WTC11 (cell line): Measurements from ENCODE around the gene DDX46. TPM values are rescaled to one million over a fixed set of nuclear protein-coding genes. Genes with fewer than 3 reads are reported as not detected.

Experiments used
- ATAC-seq: fragments of 200-7000 bp; cut with Tn5 transposase; 2 replicates; pipeline ENCODE4 v1.10.0; 2021; ENCODE audit warnings: mild to moderate bottlenecking, moderate library complexity
- CTCF ChIA-PET: fragments of 300-600 bp; sonication (Branson Sonifier 250); formaldehyde crosslinking; loops from one replicate; lab custom pipeline; 2021; ENCODE audit warnings: antibody characterized with exemption; lab: Charles Lee
- POLR2A ChIA-PET: fragments of 350-600 bp; sonication (Branson Sonifier 250); formaldehyde crosslinking; loops from one replicate; lab custom pipeline; 2021; ENCODE audit warnings: antibody characterized with exemption; lab: Charles Lee
- DNase-seq: peaks from one replicate; pipeline ENCODE4 v3.0.0; 2021; ENCODE audit warnings: low spot score
- H3K27ac Mint-ChIP-seq: 2 replicates; pipeline ENCODE4 v1.8.0; 2021; ENCODE audit warnings: mixed read lengths
- H3K27me3 Mint-ChIP-seq: 2 replicates; pipeline ENCODE4 v1.8.0; 2021; ENCODE audit warnings: low read depth, mild to moderate bottlenecking, moderate library complexity, mixed read lengths
- H3K36me3 Mint-ChIP-seq: 2 replicates; pipeline ENCODE4 v1.8.0; 2021; ENCODE audit warnings: mixed read lengths
- H3K4me1 Mint-ChIP-seq: 2 replicates; pipeline ENCODE4 v1.8.0; 2022; ENCODE audit warnings: mixed read lengths
- H3K4me3 Mint-ChIP-seq: 2 replicates; pipeline ENCODE4 v1.8.0; 2021; ENCODE audit warnings: mild to moderate bottlenecking, moderate library complexity, mixed read lengths
- H3K9me3 Mint-ChIP-seq: 2 replicates; pipeline ENCODE4 v1.8.0; 2021; ENCODE audit warnings: mixed read lengths
- ATF3 ChIP-seq: sonication (generic); formaldehyde crosslinking; conservative IDR thresholded peaks from 2 replicates; pipeline ENCODE4 v1.8.1; 2022; ENCODE audit warnings: mild to moderate bottlenecking, missing genetic modification reagents
- CREM ChIP-seq: sonication (generic); formaldehyde crosslinking; IDR thresholded peaks from 2 replicates; pipeline ENCODE4 v1.8.1; 2022; ENCODE audit warnings: mild to moderate bottlenecking, missing genetic modification reagents, moderate library complexity
- ELF4 ChIP-seq: sonication (generic); formaldehyde crosslinking; IDR thresholded peaks from 2 replicates; pipeline ENCODE4 v1.8.1; 2022; ENCODE audit warnings: low read depth, mild to moderate bottlenecking, moderate library complexity, missing genetic modification reagents
- ESRRA ChIP-seq: sonication (generic); formaldehyde crosslinking; IDR thresholded peaks from 2 replicates; pipeline ENCODE4 v1.8.1; 2022; ENCODE audit warnings: mild to moderate bottlenecking, missing genetic modification reagents, borderline replicate concordance
- FOXP1 ChIP-seq: sonication (generic); formaldehyde crosslinking; IDR thresholded peaks from 2 replicates; pipeline ENCODE4 v1.8.0; 2022; ENCODE audit warnings: missing genetic modification reagents, mild to moderate bottlenecking, moderate library complexity, borderline replicate concordance
- GABPB1 ChIP-seq: sonication (generic); formaldehyde crosslinking; IDR thresholded peaks from 2 replicates; pipeline ENCODE4 v1.8.1; 2023; ENCODE audit warnings: mild to moderate bottlenecking, missing genetic modification reagents
- GTF2I ChIP-seq: fragments of 250-450 bp; sonication (Bioruptor Pico); conservative IDR thresholded peaks from 2 replicates; pipeline ENCODE4 v1.4.0; 2021; ENCODE audit warnings: mild to moderate bottlenecking
- HMGA2 ChIP-seq: fragments of 250-450 bp; sonication (Bioruptor Pico); IDR thresholded peaks from 2 replicates; pipeline ENCODE4 v1.4.0; 2021; ENCODE audit warnings: mild to moderate bottlenecking, moderate library complexity
- JAZF1 ChIP-seq: fragments of 250-450 bp; sonication (Bioruptor Pico); IDR thresholded peaks from 2 replicates; pipeline ENCODE4 v1.9.0; 2021; ENCODE audit warnings: moderate library complexity, mild to moderate bottlenecking, inconsistent platforms
- JUN ChIP-seq: sonication (generic); formaldehyde crosslinking; IDR thresholded peaks from 2 replicates; pipeline ENCODE4 v1.8.0; 2023; ENCODE audit warnings: mild to moderate bottlenecking, missing genetic modification reagents
- MXD4 ChIP-seq: fragments of 250-450 bp; sonication (Bioruptor Pico); IDR thresholded peaks from 2 replicates; pipeline ENCODE4 v1.8.0; 2021; ENCODE audit warnings: mild to moderate bottlenecking, moderate library complexity, borderline replicate concordance
- MYBL2 ChIP-seq: sonication (generic); formaldehyde crosslinking; IDR thresholded peaks from 2 replicates; pipeline ENCODE4 v1.8.1; 2023; ENCODE audit warnings: mild to moderate bottlenecking, moderate library complexity, missing genetic modification reagents
- NFATC4 ChIP-seq: fragments of 250-450 bp; sonication (Bioruptor Pico); IDR thresholded peaks from 2 replicates; pipeline ENCODE4 v1.9.0; 2021; ENCODE audit warnings: mild to moderate bottlenecking
- NR3C1 ChIP-seq: sonication (generic); formaldehyde crosslinking; conservative IDR thresholded peaks from 2 replicates; pipeline ENCODE4 v1.8.1; 2023; ENCODE audit warnings: low read depth, mild to moderate bottlenecking, missing genetic modification reagents
- OVOL2 ChIP-seq: fragments of 250-450 bp; sonication (Bioruptor Pico); IDR thresholded peaks from 2 replicates; pipeline ENCODE4 v1.9.0; 2021; ENCODE audit warnings: mild to moderate bottlenecking, borderline replicate concordance
- RELA ChIP-seq: sonication (generic); formaldehyde crosslinking; IDR thresholded peaks from 2 replicates; pipeline ENCODE4 v1.8.1; 2022; ENCODE audit warnings: missing genetic modification reagents, mild to moderate bottlenecking, borderline replicate concordance
- RORB ChIP-seq: fragments of 250-450 bp; sonication (Bioruptor Pico); IDR thresholded peaks from 2 replicates; pipeline ENCODE4 v1.9.0; 2021; ENCODE audit warnings: mild to moderate bottlenecking
- SMAD4 ChIP-seq: sonication (generic); formaldehyde crosslinking; IDR thresholded peaks from 2 replicates; pipeline ENCODE4 v1.8.0; 2022; ENCODE audit warnings: mild to moderate bottlenecking, missing genetic modification reagents
- TCF7 ChIP-seq: sonication (generic); formaldehyde crosslinking; IDR thresholded peaks from 2 replicates; pipeline ENCODE4 v1.8.0; 2022; ENCODE audit warnings: mild to moderate bottlenecking, low read depth, missing genetic modification reagents, moderate library complexity
- USF1 ChIP-seq: sonication (generic); formaldehyde crosslinking; IDR thresholded peaks from 2 replicates; pipeline ENCODE4 v1.8.0; 2022; ENCODE audit warnings: mild to moderate bottlenecking, missing genetic modification reagents
- USF2 ChIP-seq: sonication (generic); formaldehyde crosslinking; IDR thresholded peaks from 2 replicates; pipeline ENCODE4 v1.8.1; 2023; ENCODE audit warnings: mild to moderate bottlenecking, missing genetic modification reagents, moderate library complexity
- ZBTB21 ChIP-seq: sonication (generic); formaldehyde crosslinking; IDR thresholded peaks from 2 replicates; pipeline ENCODE4 v1.8.1; 2023; ENCODE audit warnings: mild to moderate bottlenecking, missing genetic modification reagents, borderline replicate concordance
- ZMAT4 ChIP-seq: fragments of 250-450 bp; sonication (Bioruptor Pico); IDR thresholded peaks from 2 replicates; pipeline ENCODE4 v1.9.0; 2021; ENCODE audit warnings: mild to moderate bottlenecking
- ZNF121 ChIP-seq: sonication (generic); formaldehyde crosslinking; IDR thresholded peaks from 2 replicates; pipeline ENCODE4 v1.8.0; 2023; ENCODE audit warnings: missing genetic modification reagents
- ZNF138 ChIP-seq: sonication (generic); formaldehyde crosslinking; conservative IDR thresholded peaks from 2 replicates; pipeline ENCODE4 v1.8.1; 2022; ENCODE audit warnings: mild to moderate bottlenecking, moderate library complexity, missing genetic modification reagents
- ZNF232 ChIP-seq: sonication (generic); formaldehyde crosslinking; IDR thresholded peaks from 2 replicates; pipeline ENCODE4 v1.8.0; 2022; ENCODE audit warnings: mild to moderate bottlenecking, missing genetic modification reagents
- ZNF423 ChIP-seq: fragments of 250-450 bp; sonication (Bioruptor Pico); IDR thresholded peaks from 2 replicates; pipeline ENCODE4 v2.1.2; 2022; ENCODE audit warnings: mild to moderate bottlenecking, moderate library complexity
- ZNF532 ChIP-seq: fragments of 250-450 bp; sonication (Bioruptor Pico); IDR thresholded peaks from 2 replicates; pipeline ENCODE4 v1.9.0; 2021; ENCODE audit warnings: mild to moderate bottlenecking, borderline replicate concordance
- total RNA-seq: library from RNA; stranded (reverse); gene quantifications from 3 replicates; pipeline ENCODE4 v1.2.3, GENCODE V29; 2021

DDX46 gene
- total RNA-seq, 1 experiment from 2014 or later, result 123 TPM

- DNase-seq, result no peak
- Mint-ChIP-seq H3K4me1 (no peaks in the 10 kb centered on the region), H3K4me3 (no peak overlapping the region), H3K9me3 (no peaks in the 10 kb centered on the region), H3K27me3 (no peaks in the 10 kb centered on the region), H3K36me3 (peaks cover 66% of the 10 kb centered on the region), H3K27ac (no peak overlapping the region)
- TF ChIP-seq USF2 (no peak), NFATC4 (CRISPR knock-in tag) (no peak), ESRRA (no peak), MXD4 (CRISPR knock-in tag) (no peak), HMGA2 (CRISPR knock-in tag) (no peak), ATF3 (CRISPR knock-in tag) (no peak), ELF4 (CRISPR knock-in tag) (no peak), FOXP1 (CRISPR knock-in tag) (no peak), USF1 (CRISPR knock-in tag) (no peak), OVOL2 (no peak), ZBTB21 (CRISPR knock-in tag) (no peak), ZNF423 (no peak), GTF2I (CRISPR knock-in tag) (no peak)
- ATAC-seq, result no peak
- ChIA-PET CTCF (no interaction called here), POLR2A (no interaction called here)
These were observed 54.8 kb downstream of the DDX46 start for GRCh38 chr5:134813407-134813806.

- ATAC-seq (no peak), DNase-seq (no peak)
- TF ChIP-seq GABPB1, result no peak
- TF ChIP-seq JAZF1 (CRISPR knock-in tag), result no peak
- no peak for TF ChIP-seq SMAD4 (CRISPR knock-in tag)
- TF ChIP-seq CREM (CRISPR knock-in tag), result no peak
- POLR2A ChIA-PET, result no interaction called here
- CTCF ChIA-PET, result no interaction called here
- no peaks in the 10 kb centered on the region for H3K27me3 Mint-ChIP-seq
- no peaks in the 10 kb centered on the region for H3K9me3 Mint-ChIP-seq
- no peak overlapping the region for H3K27ac Mint-ChIP-seq
- H3K4me1 Mint-ChIP-seq, result no peaks in the 10 kb centered on the region
- peaks cover 66% of the 10 kb centered on the region for H3K36me3 Mint-ChIP-seq
- H3K4me3 Mint-ChIP-seq, result no peak overlapping the region
These were observed 55.2 kb downstream of the DDX46 start for GRCh38 chr5:134813827-134814226.

GRCh38 chr5:134817006-134817405, 58.4 kb downstream of the DDX46 start:
- H3K27ac Mint-ChIP-seq, result no peak overlapping the region
- ATAC-seq (no peak), DNase-seq (no peak)
- CTCF ChIA-PET, result interaction anchor here (1.2 kb wide), 1 partner anchor 87 kb away, joined by 4 read pairs; no protein-coding TSS in a partner anchor
- TF ChIP-seq ZNF232 (CRISPR knock-in tag), result no peak
- TF ChIP-seq SMAD4 (CRISPR knock-in tag), result no peak
- no peak for TF ChIP-seq TCF7 (CRISPR knock-in tag)
- no peak for TF ChIP-seq OVOL2
- TF ChIP-seq USF2, result no peak
- TF ChIP-seq ZNF532, result no peak
- TF ChIP-seq NR3C1 (CRISPR knock-in tag), result no peak
- no peak for TF ChIP-seq RORB (CRISPR knock-in tag)
- no peak for TF ChIP-seq MYBL2 (CRISPR knock-in tag)
- TF ChIP-seq RELA (CRISPR knock-in tag), result no peak
- TF ChIP-seq JUN, result no peak
- TF ChIP-seq JAZF1 (CRISPR knock-in tag), result no peak
- no peak for TF ChIP-seq ZMAT4
- TF ChIP-seq ZNF121, result no peak
- TF ChIP-seq HMGA2 (CRISPR knock-in tag), result no peak
- TF ChIP-seq ZNF138 (CRISPR knock-in tag), result no peak
- H3K4me3 Mint-ChIP-seq, result no peak overlapping the region
- no peaks in the 10 kb centered on the region for H3K4me1 Mint-ChIP-seq
- H3K36me3 Mint-ChIP-seq, result peaks cover 80% of the 10 kb centered on the region
- POLR2A ChIA-PET, result interaction anchor here (0.5 to 0.7 kb wide), 2 partner anchors 55 to 628 kb away, joined by 3 read pairs; no protein-coding TSS in a partner anchor
- H3K27me3 Mint-ChIP-seq, result no peaks in the 10 kb centered on the region
- H3K9me3 Mint-ChIP-seq, result no peaks in the 10 kb centered on the region
